Measurements from ENCODE around the gene NT5C1A.

DNA sequence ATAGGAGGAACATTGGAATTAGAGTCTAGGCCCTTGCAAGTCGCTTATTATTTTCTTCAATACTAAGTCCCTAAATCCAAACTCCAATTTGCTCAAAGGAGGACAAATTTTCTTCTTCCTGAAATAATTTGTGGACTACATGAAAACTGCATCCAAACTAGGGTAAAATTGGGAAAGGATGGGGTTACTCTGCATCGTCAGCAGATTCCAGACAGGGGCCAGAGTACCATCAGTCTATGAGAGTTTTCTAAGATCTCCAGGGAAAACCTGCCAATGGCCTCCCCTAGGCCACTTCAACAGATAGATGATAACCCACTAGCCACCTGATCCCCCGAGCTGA lies 33.0 kb downstream of the NT5C1A start:
- TF ChIP-seq MYC (IDR thresholded peaks at IDR 0.05; ENCODE audit: borderline replicate concordance, low read length) (no peak), RAD21 (conservative IDR thresholded peaks at IDR 0.05 in 1 of 2, IDR thresholded peaks at IDR 0.05 in 1 of 2) (no peak), ZNF302 (CRISPR knock-in tag; IDR thresholded peaks at IDR 0.05) (no peak), POLR2AphosphoS2 (conservative IDR thresholded peaks at IDR 0.05; ENCODE audit: low read length) (no peak), JUNB (IDR thresholded peaks at IDR 0.05) (no peak), PHF8 (IDR thresholded peaks at IDR 0.05; ENCODE audit: borderline replicate concordance, low read depth) (no peak)
- TF ChIP-seq, protein P1, sequence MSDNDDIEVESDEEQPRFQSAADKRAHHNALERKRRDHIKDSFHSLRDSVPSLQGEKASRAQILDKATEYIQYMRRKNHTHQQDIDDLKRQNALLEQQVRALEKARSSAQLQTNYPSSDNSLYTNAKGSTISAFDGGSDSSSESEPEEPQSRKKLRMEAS (IDR thresholded peaks at IDR 0.05): no peak
- TF ChIP-seq, protein P2, sequence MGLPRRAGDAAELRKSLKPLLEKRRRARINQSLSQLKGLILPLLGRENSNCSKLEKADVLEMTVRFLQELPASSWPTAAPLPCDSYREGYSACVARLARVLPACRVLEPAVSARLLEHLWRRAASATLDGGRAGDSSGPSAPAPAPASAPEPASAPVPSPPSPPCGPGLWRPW (IDR thresholded peaks at IDR 0.05): no peak
